ENCODE measurements around the gene ORAI2. TPM values are rescaled to one million over a fixed set of nuclear protein-coding genes. Genes with fewer than 3 reads are reported as not detected.

ORAI2 gene
- total and polyA plus RNA-seq, 2 donors = 11.6 to 13.6 TPM

GRCh38 chr7:102418592-102418991 lies 14.8 kb upstream of the ORAI2 start:
- Histone ChIP-seq H3K4me3 (ENCODE audit: low read length in 2 of 2) (no peak overlapping the region), H3K36me3 (ENCODE audit: control insufficient read depth in 2 of 2, insufficient read depth in 2 of 2, low read length in 1 of 2) (peaks cover 18 to 35% of the 10 kb centered on the region in 2 donors), H3K27me3 (ENCODE audit: control insufficient read depth in 2 of 2, insufficient read depth in 1 of 2, low read length in 1 of 2) (no peaks in the 10 kb centered on the region), H3K9me3 (ENCODE audit: control insufficient read depth in 2 of 2, insufficient read depth in 1 of 2, low read length in 1 of 2) (no peaks in the 10 kb centered on the region), H3K27ac (ENCODE audit: low read depth in 1 of 2, low read length in 1 of 2) (no peak overlapping the region), H3K4me1 (ENCODE audit: control insufficient read depth in 2 of 2, insufficient read depth in 2 of 2, low read length in 2 of 2) (peaks cover 11 to 46% of the 10 kb centered on the region in 2 donors)
- 98% methylated on average over 5 of the region's 5 CpGs for WGBS
- no peak for DNase-seq (ENCODE audit: low read depth in 6 of 9, low spot score in 9 of 9)

GRCh38 chr7:102421706-102422240 lies 11.6 kb upstream of the ORAI2 start:
- Histone ChIP-seq H3K27me3 (ENCODE audit: control insufficient read depth in 2 of 2, insufficient read depth in 1 of 2, low read length in 1 of 2) (no peaks in the 10 kb centered on the region), H3K4me1 (ENCODE audit: control insufficient read depth in 2 of 2, insufficient read depth in 2 of 2, low read length in 2 of 2) (peaks cover 34 to 59% of the 10 kb centered on the region in 2 donors), H3K9me3 (ENCODE audit: control insufficient read depth in 2 of 2, insufficient read depth in 1 of 2, low read length in 1 of 2) (peaks cover 0 to 2% of the 10 kb centered on the region in 2 donors), H3K36me3 (ENCODE audit: control insufficient read depth in 2 of 2, insufficient read depth in 2 of 2, low read length in 1 of 2) (peaks cover 29 to 31% of the 10 kb centered on the region in 2 donors), H3K27ac (ENCODE audit: low read depth in 1 of 2, low read length in 1 of 2) (no peak overlapping the region), H3K4me3 (ENCODE audit: low read length in 2 of 2) (no peak overlapping the region)
- DNase-seq (ENCODE audit: low read depth in 6 of 9, low spot score in 9 of 9) = no peak
- whole genome bisulfite sequencing = 96% methylated on average over 10 of the region's 10 CpGs

- no peak for DNase-seq (ENCODE audit: low read depth in 6 of 9, low spot score in 9 of 9)
- H3K27ac ChIP-seq (ENCODE audit: low read depth in 1 of 2, low read length in 1 of 2) = peak overlapping the region; percentile 62 to 100
- WGBS = 77% methylated on average over 12 of the region's 12 CpGs
- H3K4me1 ChIP-seq (ENCODE audit: control insufficient read depth in 2 of 2, insufficient read depth in 2 of 2, low read length in 2 of 2) = peaks cover 39 to 66% of the 10 kb centered on the region in 2 donors
- H3K36me3 ChIP-seq (ENCODE audit: control insufficient read depth in 2 of 2, insufficient read depth in 2 of 2, low read length in 1 of 2) = peaks cover 27 to 29% of the 10 kb centered on the region in 2 donors
- no peak overlapping the region for H3K4me3 ChIP-seq (ENCODE audit: low read length in 2 of 2)
- H3K27me3 ChIP-seq (ENCODE audit: control insufficient read depth in 2 of 2, insufficient read depth in 1 of 2, low read length in 1 of 2) = no peaks in the 10 kb centered on the region
- peaks cover 0 to 2% of the 10 kb centered on the region in 2 donors for H3K9me3 ChIP-seq (ENCODE audit: control insufficient read depth in 2 of 2, insufficient read depth in 1 of 2, low read length in 1 of 2)
Measured at GRCh38 chr7:102424129-102424551, 9.2 kb upstream of the ORAI2 start.

- 92% methylated on average over 13 of the region's 13 CpGs for WGBS
- DNase-seq (ENCODE audit: low read depth in 6 of 9, low spot score in 9 of 9) = no peak
- Histone ChIP-seq H3K9me3 (ENCODE audit: control insufficient read depth in 2 of 2, insufficient read depth in 1 of 2, low read length in 1 of 2) (peaks cover 0 to 2% of the 10 kb centered on the region in 2 donors), H3K4me3 (ENCODE audit: low read length in 2 of 2) (no peak overlapping the region), H3K4me1 (ENCODE audit: control insufficient read depth in 2 of 2, insufficient read depth in 2 of 2, low read length in 2 of 2) (peaks cover 44 to 73% of the 10 kb centered on the region in 2 donors), H3K27ac (ENCODE audit: low read depth in 1 of 2, low read length in 1 of 2) (peak overlapping the region; percentile 99 to 100), H3K27me3 (ENCODE audit: control insufficient read depth in 2 of 2, insufficient read depth in 1 of 2, low read length in 1 of 2) (no peaks in the 10 kb centered on the region), H3K36me3 (ENCODE audit: control insufficient read depth in 2 of 2, insufficient read depth in 2 of 2, low read length in 1 of 2) (peaks cover 24 to 27% of the 10 kb centered on the region in 2 donors)
Measured at GRCh38 chr7:102424787-102425218, 8.6 kb upstream of the ORAI2 start.

- Histone ChIP-seq H3K4me1 (ENCODE audit: control insufficient read depth in 2 of 2, insufficient read depth in 2 of 2, low read length in 2 of 2) (peaks cover 41 to 78% of the 10 kb centered on the region in 2 donors), H3K9me3 (ENCODE audit: control insufficient read depth in 2 of 2, insufficient read depth in 1 of 2, low read length in 1 of 2) (peaks cover 0 to 2% of the 10 kb centered on the region in 2 donors), H3K27ac (ENCODE audit: low read depth in 1 of 2, low read length in 1 of 2) (peak overlapping the region; percentile 99 to 100), H3K36me3 (ENCODE audit: control insufficient read depth in 2 of 2, insufficient read depth in 2 of 2, low read length in 1 of 2) (peaks cover 24 to 27% of the 10 kb centered on the region in 2 donors), H3K27me3 (ENCODE audit: control insufficient read depth in 2 of 2, insufficient read depth in 1 of 2, low read length in 1 of 2) (no peaks in the 10 kb centered on the region), H3K4me3 (ENCODE audit: low read length in 2 of 2) (peak overlapping the region; percentile 35 to 45)
- peak in 5 of 9 donors; percentile 63 to 89 (median 79) for DNase-seq (ENCODE audit: low read depth in 6 of 9, low spot score in 9 of 9)
- 43% methylated on average over 25 of the region's 25 CpGs for WGBS
Measured at GRCh38 chr7:102425639-102426267, 7.6 kb upstream of the ORAI2 start.

GRCh38 chr7:102426268-102427018 lies 6.9 kb upstream of the ORAI2 start:
- Histone ChIP-seq H3K4me3 (ENCODE audit: low read length in 2 of 2) (peak overlapping the region; percentile 35 to 45), H3K4me1 (ENCODE audit: control insufficient read depth in 2 of 2, insufficient read depth in 2 of 2, low read length in 2 of 2) (peaks cover 42 to 78% of the 10 kb centered on the region in 2 donors), H3K27ac (ENCODE audit: low read depth in 1 of 2, low read length in 1 of 2) (peak overlapping the region; percentile 99 to 100), H3K27me3 (ENCODE audit: control insufficient read depth in 2 of 2, insufficient read depth in 1 of 2, low read length in 1 of 2) (no peaks in the 10 kb centered on the region), H3K36me3 (ENCODE audit: control insufficient read depth in 2 of 2, insufficient read depth in 2 of 2, low read length in 1 of 2) (peaks cover 22 to 24% of the 10 kb centered on the region in 2 donors), H3K9me3 (ENCODE audit: control insufficient read depth in 2 of 2, insufficient read depth in 1 of 2, low read length in 1 of 2) (peaks cover 0 to 2% of the 10 kb centered on the region in 2 donors)
- 5% methylated on average over 16 of the region's 16 CpGs for WGBS
- peak in 4 of 9 donors; percentile 58 to 88 (median 68) for DNase-seq (ENCODE audit: low read depth in 6 of 9, low spot score in 9 of 9)

GRCh38 chr7:102427019-102427405 lies 6.4 kb upstream of the ORAI2 start:
- Histone ChIP-seq H3K9me3 (ENCODE audit: control insufficient read depth in 2 of 2, insufficient read depth in 1 of 2, low read length in 1 of 2) (peaks cover 0 to 2% of the 10 kb centered on the region in 2 donors), H3K36me3 (ENCODE audit: control insufficient read depth in 2 of 2, insufficient read depth in 2 of 2, low read length in 1 of 2) (peaks cover 16 to 21% of the 10 kb centered on the region in 2 donors), H3K27me3 (ENCODE audit: control insufficient read depth in 2 of 2, insufficient read depth in 1 of 2, low read length in 1 of 2) (no peaks in the 10 kb centered on the region), H3K27ac (ENCODE audit: low read depth in 1 of 2, low read length in 1 of 2) (peak overlapping the region; percentile 99 to 100), H3K4me3 (ENCODE audit: low read length in 2 of 2) (peak overlapping the region; percentile 35 to 45), H3K4me1 (ENCODE audit: control insufficient read depth in 2 of 2, insufficient read depth in 2 of 2, low read length in 2 of 2) (peaks cover 44 to 83% of the 10 kb centered on the region in 2 donors)
- WGBS = 63% methylated on average over 5 of the region's 5 CpGs
- DNase-seq (ENCODE audit: low read depth in 6 of 9, low spot score in 9 of 9) = no peak

GRCh38 chr7:102429141-102429899 lies 4.1 kb upstream of the ORAI2 start:
- Histone ChIP-seq H3K9me3 (ENCODE audit: control insufficient read depth in 2 of 2, insufficient read depth in 1 of 2, low read length in 1 of 2) (peaks cover 0 to 2% of the 10 kb centered on the region in 2 donors), H3K4me3 (ENCODE audit: low read length in 2 of 2) (no peak overlapping the region), H3K36me3 (ENCODE audit: control insufficient read depth in 2 of 2, insufficient read depth in 2 of 2, low read length in 1 of 2) (peaks cover 15 to 21% of the 10 kb centered on the region in 2 donors), H3K27me3 (ENCODE audit: control insufficient read depth in 2 of 2, insufficient read depth in 1 of 2, low read length in 1 of 2) (no peaks in the 10 kb centered on the region), H3K27ac (ENCODE audit: low read depth in 1 of 2, low read length in 1 of 2) (peak overlapping the region; percentile 73 to 99), H3K4me1 (ENCODE audit: control insufficient read depth in 2 of 2, insufficient read depth in 2 of 2, low read length in 2 of 2) (peaks cover 57 to 92% of the 10 kb centered on the region in 2 donors)
- 96% methylated on average over 10 of the region's 10 CpGs for WGBS
- no peak for DNase-seq (ENCODE audit: low read depth in 6 of 9, low spot score in 9 of 9)
